Brain pericyte (primary cell): Measurements from ENCODE around the gene ACP5.

Experiments used
- DNase-seq: peaks from one replicate; pipeline ENCODE4 v3.0.0-alpha.2; 2012; ENCODE audit warnings: low read depth, low spot score

The ACP5 gene

GRCh38 chr19:11547929-11548700 is 29.3 kb downstream of the ACP5 start:
- no peak for DNase-seq

- no peak for DNase-seq
These were observed 36.2 kb downstream of the ACP5 start for GRCh38 chr19:11541238-11541637.

GRCh38 chr19:11540645-11541044 is 36.8 kb downstream of the ACP5 start:
- DNase-seq, result no peak

- DNase-seq, result no peak
These were observed 37.7 kb downstream of the ACP5 start for GRCh38 chr19:11539495-11540365.

- DNase-seq, result no peak
These were observed 39.0 kb downstream of the ACP5 start, which contains the start of gene CNN1 for GRCh38 chr19:11538232-11539036. Gene CNN1 (plus strand): TSS chr19:11538851. CDS start chr19:11538928, 77 bp downstream.

GRCh38 chr19:11535792-11536595 is 41.5 kb downstream of the ACP5 start:
- DNase-seq, result no peak

- DNase-seq, result no peak
These were observed 42.5 kb downstream of the ACP5 start for GRCh38 chr19:11534948-11535347.

- DNase-seq, result no peak
These were observed 42.9 kb downstream of the ACP5 start for GRCh38 chr19:11534538-11534937.

- DNase-seq, result peak; percentile 44
These were observed 47.0 kb downstream of the ACP5 start for GRCh38 chr19:11530432-11530831.

GRCh38 chr19:11528551-11529341 is 48.7 kb downstream of the ACP5 start, which contains the start of gene ECSIT:
Gene ECSIT (minus strand): TSS chr19:11529134. CDS start chr19:11519170, 9,964 bp downstream.
- DNase-seq, result peak; percentile 94
